Testis (tissue), 2 donors: ENCODE results near the gene ZNF500.

ENCODE experiments used
- CTCF ChIP-seq, 3 experiments: fragments of 450-650 bp in 2 of 3; fragments of 200-600 bp in 1 of 3; sonication (generic) in 1 of 3; IDR thresholded peaks; one replicate each; pipeline ENCODE4 v1.5.1; 2016 to 2019; ENCODE audit warnings: antibody characterized with exemption in 3 of 3, mild to moderate bottlenecking in 2 of 3, moderate library complexity in 1 of 3
- POLR2A ChIP-seq: fragments of 450-650 bp; IDR thresholded peaks from one replicate; pipeline ENCODE4 v1.6.1; 2017; ENCODE audit warnings: antibody characterized with exemption, mild to moderate bottlenecking, moderate library complexity

- TF ChIP-seq CTCF (IDR thresholded peaks at IDR 0.05) = no peak
- TF ChIP-seq POLR2A = no peak
Measured at GRCh38 chr16:4704913-4705312, 62.0 kb downstream of the ZNF500 start.
